GM23338 (cell line): ENCODE data around the gene ZNF526. TPM values are rescaled to one million over a fixed set of nuclear protein-coding genes. Genes with fewer than 3 reads are reported as not detected.
A peak's percentile ranks its signal among the peaks of the same experiment; 100 is the strongest.

Experiments
- ATAC-seq: fragments of 200-7000 bp; cut with Tn5 transposase; 3 replicates; pipeline ENCODE4 v1.9.1; 2020
- DNase-seq: peaks from one replicate; pipeline ENCODE4 v3.0.0-alpha.2; 2015; ENCODE audit warnings: low spot score
- H2AFZ ChIP-seq: fragments of 200-600 bp; sonication (generic); 2 replicates; pipeline ENCODE4 v1.8.0; 2016; ENCODE audit warnings: antibody characterized with exemption, mild to moderate bottlenecking, moderate library complexity
- H3F3A ChIP-seq: fragments of 200-600 bp; sonication (generic); replicated peaks from 2 replicates; pipeline ENCODE4 v1.8.0; 2017; ENCODE audit warnings: antibody characterized with exemption, mixed run types, low read depth
- H3K27ac ChIP-seq: fragments of 200-600 bp; sonication (generic); 2 replicates; pipeline ENCODE4 v1.6.1; 2016; ENCODE audit warnings: low read depth
- H3K27me3 ChIP-seq: fragments of 200-600 bp; sonication (generic); 2 replicates; pipeline ENCODE4 v1.8.0; 2016; ENCODE audit warnings: mild to moderate bottlenecking, mixed run types, moderate library complexity; ENCODE audit not compliant: insufficient read depth
- H3K36me3 ChIP-seq: fragments of 200-600 bp; sonication (generic); 2 replicates; pipeline ENCODE4 v1.8.0; 2016; ENCODE audit warnings: mild to moderate bottlenecking; ENCODE audit not compliant: insufficient read depth
- H3K4me1 ChIP-seq: fragments of 200-600 bp; sonication (generic); 2 replicates; pipeline ENCODE4 v1.8.0; 2016; ENCODE audit warnings: mild to moderate bottlenecking, moderate library complexity; ENCODE audit not compliant: insufficient read depth
- H3K4me2 ChIP-seq: fragments of 200-600 bp; sonication (generic); 2 replicates; pipeline ENCODE4 v1.7.1; 2017; ENCODE audit warnings: mixed run types
- H3K4me3 ChIP-seq: fragments of 200-600 bp; sonication (generic); 2 replicates; pipeline ENCODE4 v1.6.1; 2016; ENCODE audit warnings: mixed run types
- H3K79me2 ChIP-seq: fragments of 200-600 bp; sonication (generic); replicated peaks from 2 replicates; pipeline ENCODE4 v1.8.0; 2017; ENCODE audit warnings: mild to moderate bottlenecking; ENCODE audit not compliant: insufficient read depth
- H3K9me2 ChIP-seq: fragments of 200-600 bp; sonication (generic); 2 replicates; pipeline ENCODE4 v1.8.0; 2017; ENCODE audit not compliant: insufficient read depth
- H4K20me1 ChIP-seq: fragments of 200-600 bp; sonication (generic); replicated peaks from 2 replicates; pipeline ENCODE4 v1.8.0; 2017; ENCODE audit warnings: mild to moderate bottlenecking; ENCODE audit not compliant: insufficient read depth
- H3K27ac Mint-ChIP-seq: 2 replicates; pipeline ENCODE4 v1.8.0; 2020; ENCODE audit warnings: inconsistent platforms, mild to moderate bottlenecking, moderate library complexity, mixed read lengths
- H3K27me3 Mint-ChIP-seq: 3 replicates; pipeline ENCODE4 v1.8.0; 2022; ENCODE audit warnings: low read depth, mild to moderate bottlenecking, moderate library complexity, mixed read lengths, inconsistent platforms; ENCODE audit not compliant: insufficient read depth, poor library complexity
- H3K36me3 Mint-ChIP-seq: 3 replicates; pipeline ENCODE4 v1.8.0; 2021; ENCODE audit warnings: low read depth, mild to moderate bottlenecking, inconsistent platforms, moderate library complexity, mixed read lengths
- H3K4me1 Mint-ChIP-seq: 3 replicates; pipeline ENCODE4 v1.8.0; 2020; ENCODE audit warnings: mild to moderate bottlenecking, inconsistent platforms, mixed read lengths
- H3K4me3 Mint-ChIP-seq: 3 replicates; pipeline ENCODE4 v1.8.0; 2021; ENCODE audit warnings: moderate library complexity, mild to moderate bottlenecking, inconsistent platforms, mixed read lengths
- H3K9me3 Mint-ChIP-seq: 3 replicates; pipeline ENCODE4 v1.8.0; 2020; ENCODE audit warnings: moderate library complexity, mild to moderate bottlenecking, inconsistent platforms, mixed read lengths
- CTCF ChIP-seq, 2 experiments: fragments of 200-600 bp in 1 of 2; sonication (generic) in 1 of 2; conservative IDR thresholded peaks; 2 replicates each; pipeline versions ENCODE4 v1.5.1 to v1.6.1; 2016 to 2017; ENCODE audit warnings: antibody characterized with exemption in 2 of 2, low read depth in 2 of 2, mild to moderate bottlenecking in 2 of 2, moderate library complexity in 1 of 2
- ETS1 ChIP-seq: IDR thresholded peaks from 2 replicates; pipeline ENCODE4 v1.6.1; 2016; ENCODE audit warnings: antibody characterized with exemption
- EZH2phosphoT487 ChIP-seq: fragments of 200-600 bp; sonication (generic); IDR thresholded peaks from one replicate; pipeline ENCODE4 v1.8.1; 2018; ENCODE audit warnings: antibody characterized with exemption; ENCODE audit not compliant: unreplicated experiment
- JUNB ChIP-seq: IDR thresholded peaks from one replicate; pipeline ENCODE4 v1.6.1; 2016; ENCODE audit warnings: antibody characterized with exemption; ENCODE audit not compliant: unreplicated experiment
- NANOG ChIP-seq: IDR thresholded peaks from 2 replicates; pipeline ENCODE4 v1.6.1; 2016; ENCODE audit warnings: antibody characterized with exemption, borderline replicate concordance
- REST ChIP-seq: IDR thresholded peaks from one replicate; pipeline ENCODE4 v1.6.1; 2018; ENCODE audit warnings: antibody characterized with exemption; ENCODE audit not compliant: unreplicated experiment
- ZNF331 ChIP-seq: fragments of 250-450 bp; sonication (Bioruptor Pico); IDR thresholded peaks from 2 replicates; pipeline ENCODE4 v1.5.0; 2020; ENCODE audit warnings: low read depth, mild to moderate bottlenecking, moderate library complexity
- polyA plus RNA-seq: library from polyadenylated mRNA; unstranded; fragments of >200 nt; fragmentation: Nextera tagmentation; extraction: Ambion mirVana; gene quantifications from 2 replicates; pipeline ENCODE4 v1.2.1, GENCODE V29; 2016
- total RNA-seq: library from RNA; depleted of rRNA; stranded (reverse); fragments of >200 nt; shearing (Covaris generic); gene quantifications from 2 replicates; pipeline ENCODE4 v1.2.3, GENCODE V29; 2014

Gene ZNF526
- total and polyA plus RNA-seq, 2 experiments from 2014 or later = 4.7 to 13.3 TPM

GRCh38 chr19:42197375-42197817 is 22.7 kb upstream of the ZNF526 start:
- H3K27ac ChIP-seq = peak overlapping the region; percentile 74; the same call in 1 of the 2 replicates
- peaks cover 5% of the 10 kb centered on the region for H3K36me3 ChIP-seq
- Mint-ChIP-seq H3K27me3 (peaks cover 18% of the 10 kb centered on the region), H3K9me3 (peaks cover 19% of the 10 kb centered on the region), H3K27ac (peak overlapping the region; percentile 44; the same call in 1 of the 2 replicates), H3K36me3 (peaks cover 65% of the 10 kb centered on the region), H3K4me3 (peak overlapping the region; percentile 32; the same call in 2 of the 3 replicates), H3K4me1 (peaks cover 43% of the 10 kb centered on the region)
- DNase-seq = peak; percentile 68
- no peaks in the 10 kb centered on the region for H3K9me2 ChIP-seq
- H4K20me1 ChIP-seq = peaks cover 23% of the 10 kb centered on the region; the same call in 1 of the 2 replicates
- TF ChIP-seq REST (no peak), EZH2phosphoT487 (no peak), ETS1 (no peak), NANOG (no peak), CTCF (conservative IDR thresholded peaks at IDR 0.05; ENCODE audit: low read depth in 2 of 2) (no peak), ZNF331 (CRISPR knock-in tag) (no peak), JUNB (no peak)
- ATAC-seq = peak; percentile 51
- H3K4me2 ChIP-seq = peak overlapping the region; percentile 66; the same call in 1 of the 2 replicates
- peaks cover 2% of the 10 kb centered on the region; the same call in 1 of the 2 replicates for H3F3A ChIP-seq
- peaks cover 15% of the 10 kb centered on the region for H3K4me1 ChIP-seq
- peaks cover 4% of the 10 kb centered on the region; the same call in 1 of the 2 replicates for H3K79me2 ChIP-seq
- peak overlapping the region; percentile 33; the same call in 1 of the 2 replicates for H3K4me3 ChIP-seq
- H2AFZ ChIP-seq = no peak overlapping the region
- H3K27me3 ChIP-seq = no peaks in the 10 kb centered on the region
